Mucosa of descending colon (tissue), 3 donors: ENCODE data around the gene ABCA2. TPM values are rescaled to one million over a fixed set of nuclear protein-coding genes. Genes with fewer than 3 reads are reported as not detected.

Experiments
- ATAC-seq: fragments of 200-7000 bp; cut with Tn5 transposase; one replicate; pipeline ENCODE4 v1.9.1; 2020; ENCODE audit warnings: mild to moderate bottlenecking, moderate library complexity
- DNase-seq, 3 donors: peaks; one replicate each; pipeline ENCODE4 v3.0.0-alpha.2; 2020
- H3K36me3 ChIP-seq: fragments of 200-600 bp; one replicate; pipeline ENCODE4 v1.8.0; 2021; ENCODE audit warnings: low read depth, mild to moderate bottlenecking
- H3K4me1 ChIP-seq: fragments of 200-600 bp; one replicate; pipeline ENCODE4 v1.8.0; 2021; ENCODE audit warnings: low read depth, mild to moderate bottlenecking
- H3K4me3 ChIP-seq: fragments of 200-600 bp; one replicate; pipeline ENCODE4 v1.8.0; 2021; ENCODE audit warnings: mild to moderate bottlenecking
- H3K9me3 ChIP-seq: fragments of 200-600 bp; one replicate; pipeline ENCODE4 v1.8.0; 2021; ENCODE audit warnings: mild to moderate bottlenecking
- CTCF ChIP-seq: fragments of 200-600 bp; IDR thresholded peaks from one replicate; pipeline ENCODE4 v1.8.0; 2022; ENCODE audit warnings: antibody characterized with exemption, mild to moderate bottlenecking
- intact Hi-C, 2 donors: fragments of 100-400 bp; cut with DNase I in 1 of 2; cut with micrococcal nuclease in 1 of 2; formaldehyde crosslinking; loops; one replicate each; pipeline versions ENCODE4 v1.11.0 to v1.11.1; 2022; cut with DNase I, micrococcal nuclease
- total RNA-seq, 3 donors: library from RNA; stranded (reverse); fragmentation: NEBNext Ultra II Directional in 2 of 3; extraction: Animal tissue kit (Norgen Biotek cat#: 25700) in 2 of 3; gene quantifications; one replicate each; pipeline versions ENCODE4 v1.2.1 to v1.2.4, GENCODE V29; 2021 to 2023
- donor health status: DM: no; HTN: no; CAD: no; lungs with moderate emphysema.
- donor health status: DM: no; HTN: no; CAD: no.
- donor health status: DM: no; HTN: yes; CAD: no.

ABCA2 gene
- total RNA-seq, 3 donors from 2014 or later, result 20.1 to 77.2 (median 48.0) TPM

- intact Hi-C loops, result no loop called here
- no peaks in the 10 kb centered on the region for H3K9me3 ChIP-seq
- no peak for ATAC-seq
Measured at GRCh38 chr9:137023157-137023556, 4.9 kb downstream of the ABCA2 start.

GRCh38 chr9:137022662-137023008 lies 5.4 kb downstream of the ABCA2 start:
- intact Hi-C loops, result no loop called here
- no peaks in the 10 kb centered on the region for H3K36me3 ChIP-seq
- no peaks in the 10 kb centered on the region for H3K9me3 ChIP-seq
- H3K4me3 ChIP-seq, result no peak overlapping the region
- peaks cover 36% of the 10 kb centered on the region for H3K4me1 ChIP-seq
- DNase-seq (no peak), ATAC-seq (peak; percentile 1)
- no peak for TF ChIP-seq CTCF

More at GRCh38 chr9:137023157-137023556, 4.9 kb downstream of the ABCA2 start:
- Histone ChIP-seq H3K36me3 (no peaks in the 10 kb centered on the region), H3K4me1 (peaks cover 36% of the 10 kb centered on the region), H3K4me3 (no peak overlapping the region)
- TF ChIP-seq CTCF, result no peak
- DNase-seq, result no peak

DNA sequence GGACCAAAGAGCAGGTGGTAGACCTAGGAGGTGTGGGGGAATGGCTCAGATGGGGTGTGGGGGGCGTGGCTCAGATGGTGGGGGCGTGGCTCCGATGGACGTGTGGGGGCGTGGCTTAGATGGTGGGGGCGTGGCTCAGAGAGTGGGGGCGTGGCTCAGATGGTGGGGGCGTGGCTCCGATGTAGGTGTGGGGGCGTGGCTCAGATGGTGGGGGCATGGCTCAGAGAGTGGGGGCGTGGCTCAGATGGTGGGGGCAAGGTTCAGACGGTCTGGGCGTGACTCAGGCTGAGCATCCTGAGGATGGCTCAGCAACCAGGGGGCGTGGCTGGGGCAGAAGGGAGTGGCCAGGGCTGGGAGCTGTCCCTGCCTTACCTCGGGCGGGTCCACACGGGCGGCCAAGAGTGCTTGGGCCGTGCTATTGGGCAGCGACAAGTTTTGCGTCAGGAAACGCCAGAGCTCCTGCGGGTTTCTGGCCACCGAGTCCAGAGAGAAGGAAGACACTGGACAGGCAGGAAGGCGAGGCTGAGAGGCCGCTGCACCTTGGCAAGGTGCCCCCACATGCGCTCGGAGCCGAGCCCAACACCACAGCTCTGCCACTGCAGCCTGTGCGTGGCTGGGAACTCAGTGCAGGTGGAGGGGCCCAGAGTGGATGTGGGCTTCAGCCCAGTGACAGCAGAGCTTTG lies 5.9 kb downstream of the ABCA2 start:
- no peak for TF ChIP-seq CTCF
- peak; percentile 97 to 98 (median 98) for DNase-seq
- H3K4me1 ChIP-seq, result peaks cover 31% of the 10 kb centered on the region
- H3K4me3 ChIP-seq, result no peak overlapping the region
- no peaks in the 10 kb centered on the region for H3K36me3 ChIP-seq
- peak; percentile 93 for ATAC-seq
- no peaks in the 10 kb centered on the region for H3K9me3 ChIP-seq
- intact Hi-C loops, result no loop called here

DNA sequence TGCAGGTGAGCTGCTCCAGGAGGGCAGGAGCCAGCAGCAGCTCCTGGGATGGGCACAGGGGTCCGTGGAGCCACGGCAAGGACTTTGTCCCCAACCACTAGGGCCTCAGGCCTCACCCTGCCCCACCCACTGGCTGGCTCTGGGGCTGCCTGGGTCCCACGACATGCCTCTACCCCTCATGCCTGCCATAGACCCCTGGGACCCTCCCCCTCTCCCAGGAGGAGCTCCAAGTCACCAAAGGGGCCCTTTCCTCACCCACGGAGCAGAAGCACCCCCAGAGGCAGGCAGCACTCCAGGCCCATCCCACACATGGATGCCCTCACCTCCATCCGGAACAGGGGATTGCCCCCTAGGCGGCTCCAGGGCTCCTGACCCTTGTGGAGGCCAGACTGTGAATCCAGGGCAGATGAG lies 6.5 kb downstream of the ABCA2 start:
- ATAC-seq (peak; percentile 7), DNase-seq (peak in 2 of 3 donors; percentile 58 to 74)
- no peak overlapping the region for H3K4me3 ChIP-seq
- H3K36me3 ChIP-seq, result no peaks in the 10 kb centered on the region
- TF ChIP-seq CTCF, result no peak
- intact Hi-C loops, result no loop called here
- H3K4me1 ChIP-seq, result peaks cover 27% of the 10 kb centered on the region
- no peaks in the 10 kb centered on the region for H3K9me3 ChIP-seq

DNA sequence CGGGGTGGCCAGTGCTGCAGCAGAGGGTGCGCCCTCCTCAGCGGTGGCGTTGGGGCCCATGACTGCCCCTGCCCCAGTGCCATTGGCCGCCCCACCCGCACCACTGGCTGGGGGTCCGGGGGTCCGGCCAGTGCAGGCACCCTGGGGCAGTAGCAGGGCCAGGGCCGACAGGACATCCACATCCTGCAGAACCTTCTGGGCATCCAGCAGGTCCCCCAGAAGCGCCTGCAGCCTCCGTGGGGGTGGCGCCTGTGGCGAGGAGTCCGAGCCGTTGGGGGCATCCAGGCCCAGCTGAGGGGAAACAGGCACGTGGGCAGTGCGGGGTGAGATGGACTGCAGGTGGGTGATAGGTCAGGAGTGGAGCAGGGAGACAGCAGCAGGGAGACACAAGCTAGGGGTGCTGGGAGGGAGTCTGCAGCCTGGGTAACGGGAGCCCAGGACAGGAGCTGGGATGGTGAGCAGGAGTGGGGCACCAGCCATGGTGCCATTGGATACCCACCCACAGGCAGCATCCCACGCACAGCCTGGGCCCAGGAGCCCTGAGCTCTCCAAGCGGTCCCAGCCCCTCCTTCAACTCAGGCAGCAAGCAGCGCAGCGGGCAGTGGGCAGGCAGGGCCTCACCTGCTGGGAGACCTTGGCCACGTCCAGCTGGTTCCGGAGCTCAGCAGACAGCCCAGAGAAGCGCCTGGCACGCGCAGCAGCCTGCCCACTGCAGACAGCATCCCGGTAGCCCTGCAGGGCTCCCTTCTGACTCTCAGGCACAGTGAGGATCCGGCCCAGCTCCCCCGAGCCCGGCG lies 7.1 kb downstream of the ABCA2 start:
- ATAC-seq, result no peak
- Histone ChIP-seq H3K4me3 (no peak overlapping the region), H3K36me3 (no peaks in the 10 kb centered on the region), H3K9me3 (no peaks in the 10 kb centered on the region), H3K4me1 (peaks cover 20% of the 10 kb centered on the region)
- intact Hi-C loops, result no loop called here
- no peak for DNase-seq
- no peak for TF ChIP-seq CTCF
